Liver (tissue), 2 donors: ENCODE results near the gene TRIM65.

ENCODE experiments used
- CTCF ChIP-seq: fragments of 150-350 bp; IDR thresholded peaks from 2 replicates; pipeline ENCODE4 v1.5.1; 2017; ENCODE audit warnings: improper control_type of control experiment, low read depth, low read length; ENCODE audit not compliant: missing input control
- ZBTB33 ChIP-seq: IDR thresholded peaks from 2 replicates; pipeline ENCODE4 v1.6.1; 2016; ENCODE audit warnings: antibody characterized with exemption
- donor health status: healthy.

- TF ChIP-seq ZBTB33 (no peak), CTCF (no peak)
These were observed 20.6 kb upstream of the TRIM65 start for GRCh38 chr17:75917141-75917916.
